SU-DHL-6 (cell line): Measurements from ENCODE around the gene DUSP22.

ENCODE experiments used
- EZH2phosphoT487 ChIP-seq: fragments of 200-600 bp; sonication (generic), shearing (Covaris generic); conservative IDR thresholded peaks from 2 replicates; pipeline ENCODE4 v1.6.1; 2018; ENCODE audit warnings: mild to moderate bottlenecking, antibody characterized with exemption, low read length, moderate library complexity, mixed read lengths
- TF ChIP-seq, protein P1 (sequence below): fragments of 200-600 bp; sonication (generic); IDR thresholded peaks from one replicate; pipeline ENCODE4 v1.5.1; 2017; ENCODE audit warnings: antibody characterized with exemption, mild to moderate bottlenecking, low read length, moderate library complexity; ENCODE audit not compliant: insufficient read depth, poor library complexity, severe bottlenecking

DNA sequence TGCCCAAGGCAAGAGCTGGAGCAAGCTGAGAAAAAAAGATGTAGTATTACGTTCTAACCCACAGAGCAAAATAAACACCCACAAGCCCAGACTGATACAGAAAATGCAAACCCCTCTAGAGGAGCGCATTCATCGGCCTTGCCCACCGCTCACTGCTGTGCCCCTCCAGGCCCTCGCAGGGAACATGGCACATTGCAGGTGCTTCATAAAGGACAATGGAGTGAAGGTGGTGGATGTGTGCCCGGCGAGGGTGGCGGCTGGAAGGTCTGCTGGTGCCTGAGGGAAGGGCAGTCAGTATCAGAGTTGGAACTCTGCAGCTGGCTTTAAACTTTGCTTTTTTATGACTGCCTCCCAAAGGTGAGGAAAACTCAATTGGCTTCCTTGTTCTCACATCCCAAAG, 80.7 kb downstream of the DUSP22 start:
- TF ChIP-seq, protein P1, sequence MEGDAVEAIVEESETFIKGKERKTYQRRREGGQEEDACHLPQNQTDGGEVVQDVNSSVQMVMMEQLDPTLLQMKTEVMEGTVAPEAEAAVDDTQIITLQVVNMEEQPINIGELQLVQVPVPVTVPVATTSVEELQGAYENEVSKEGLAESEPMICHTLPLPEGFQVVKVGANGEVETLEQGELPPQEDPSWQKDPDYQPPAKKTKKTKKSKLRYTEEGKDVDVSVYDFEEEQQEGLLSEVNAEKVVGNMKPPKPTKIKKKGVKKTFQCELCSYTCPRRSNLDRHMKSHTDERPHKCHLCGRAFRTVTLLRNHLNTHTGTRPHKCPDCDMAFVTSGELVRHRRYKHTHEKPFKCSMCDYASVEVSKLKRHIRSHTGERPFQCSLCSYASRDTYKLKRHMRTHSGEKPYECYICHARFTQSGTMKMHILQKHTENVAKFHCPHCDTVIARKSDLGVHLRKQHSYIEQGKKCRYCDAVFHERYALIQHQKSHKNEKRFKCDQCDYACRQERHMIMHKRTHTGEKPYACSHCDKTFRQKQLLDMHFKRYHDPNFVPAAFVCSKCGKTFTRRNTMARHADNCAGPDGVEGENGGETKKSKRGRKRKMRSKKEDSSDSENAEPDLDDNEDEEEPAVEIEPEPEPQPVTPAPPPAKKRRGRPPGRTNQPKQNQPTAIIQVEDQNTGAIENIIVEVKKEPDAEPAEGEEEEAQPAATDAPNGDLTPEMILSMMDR, result no peak
- TF ChIP-seq EZH2phosphoT487, result peak; percentile 92; the same call in 1 of the 2 replicates
